ENCODE results near the gene FGFRL1.
A peak's percentile ranks its signal among the peaks of the same experiment; 100 is the strongest.

Gene FGFRL1

GRCh38 chr4:1036976-1037810 lies 25.8 kb downstream of the FGFRL1 start:
- TF ChIP-seq TCF12 (IDR thresholded peaks at IDR 0.05; ENCODE audit: low read depth) (no peak), CEBPB (IDR thresholded peaks at IDR 0.05) (no peak), FOXM1 (IDR thresholded peaks at IDR 0.05; ENCODE audit: borderline replicate concordance, low read depth) (no peak), USF1 (IDR thresholded peaks at IDR 0.05) (no peak), TAF1 (IDR thresholded peaks at IDR 0.05; ENCODE audit: low read depth) (no peak), YY1 (IDR thresholded peaks at IDR 0.05; ENCODE audit: low read depth) (no peak), TEAD4 (IDR thresholded peaks at IDR 0.05) (no peak), RAD21 (IDR thresholded peaks at IDR 0.05; ENCODE audit: low read depth) (no peak), EGR1 (IDR thresholded peaks at IDR 0.05) (no peak), EP300 (IDR thresholded peaks at IDR 0.05; ENCODE audit: borderline replicate concordance) (no peak), ZBTB7A (IDR thresholded peaks at IDR 0.05; ENCODE audit: low read depth) (no peak)

GRCh38 chr4:1038948-1039492 lies 27.6 kb downstream of the FGFRL1 start:
- TF ChIP-seq NFIC (IDR thresholded peaks at IDR 0.05) (no peak), EGR1 (IDR thresholded peaks at IDR 0.05) (no peak), EP300 (IDR thresholded peaks at IDR 0.05; ENCODE audit: borderline replicate concordance) (no peak), YY1 (IDR thresholded peaks at IDR 0.05; ENCODE audit: low read depth) (no peak), RAD21 (IDR thresholded peaks at IDR 0.05; ENCODE audit: low read depth) (no peak), USF1 (IDR thresholded peaks at IDR 0.05) (no peak), TEAD4 (IDR thresholded peaks at IDR 0.05) (no peak), CREB1 (IDR thresholded peaks at IDR 0.05; ENCODE audit: low read depth) (no peak), REST (IDR thresholded peaks at IDR 0.05; ENCODE audit: low read depth) (no peak), CEBPB (IDR thresholded peaks at IDR 0.05) (no peak), TAF1 (IDR thresholded peaks at IDR 0.05; ENCODE audit: low read depth) (no peak), MAX (IDR thresholded peaks at IDR 0.05) (no peak), ZBTB7A (IDR thresholded peaks at IDR 0.05; ENCODE audit: low read depth) (no peak), TCF12 (IDR thresholded peaks at IDR 0.05; ENCODE audit: low read depth) (no peak), FOXM1 (IDR thresholded peaks at IDR 0.05; ENCODE audit: borderline replicate concordance, low read depth) (no peak)

GRCh38 chr4:1039493-1040343 lies 28.3 kb downstream of the FGFRL1 start:
- TF ChIP-seq TEAD4 (IDR thresholded peaks at IDR 0.05) (peak; percentile 86), EP300 (IDR thresholded peaks at IDR 0.05; ENCODE audit: borderline replicate concordance) (peak; percentile 42; the same call in 1 of the 2 replicates), YY1 (IDR thresholded peaks at IDR 0.05; ENCODE audit: low read depth) (no peak; the same call in 1 of the 2 replicates), EGR1 (IDR thresholded peaks at IDR 0.05) (peak; percentile 27; the same call in 1 of the 2 replicates)

GRCh38 chr4:1040344-1041146 lies 29.1 kb downstream of the FGFRL1 start:
- TF ChIP-seq ZBTB7A (IDR thresholded peaks at IDR 0.05; ENCODE audit: low read depth) (peak; percentile 64; the same call in 1 of the 2 replicates), REST (IDR thresholded peaks at IDR 0.05; ENCODE audit: low read depth) (no peak)
